ENCODE results near the gene CLDN10. TPM values are rescaled to one million over a fixed set of nuclear protein-coding genes. Genes with fewer than 3 reads are reported as not detected.
A peak's percentile ranks its signal among the peaks of the same experiment; 100 is the strongest.

Gene CLDN10, protein sequence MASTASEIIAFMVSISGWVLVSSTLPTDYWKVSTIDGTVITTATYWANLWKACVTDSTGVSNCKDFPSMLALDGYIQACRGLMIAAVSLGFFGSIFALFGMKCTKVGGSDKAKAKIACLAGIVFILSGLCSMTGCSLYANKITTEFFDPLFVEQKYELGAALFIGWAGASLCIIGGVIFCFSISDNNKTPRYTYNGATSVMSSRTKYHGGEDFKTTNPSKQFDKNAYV
- total RNA-seq (2014; rRNA removed) (not detected in 2 replicates), Bru-seq, nascent RNA (not detected), BruChase-seq, experiment 1, labeled RNA remaining after a 6-hour chase (percentile 1 among the genes with signal in this experiment), BruChase-seq, experiment 2, labeled RNA remaining after a 2-hour chase (percentile 0 among the genes with signal in this experiment)
- long read RNA-seq: 0 reads

- 0 out of 2 replicates have a peak within 1 kb of the TSS, but pooled peaks have one; percentile 5 for H3K27ac ChIP-seq (ENCODE audit: low read length)
- no peaks in the 10 kb centered on the region for H3K9me2 ChIP-seq (replicated peaks; ENCODE audit: low read length)
- no peaks in the 10 kb centered on the region for H3K9me3 ChIP-seq (ENCODE audit: low read length)
- ATAC-seq (no peak), DNase-seq (no peak)
- H3K4me2 ChIP-seq (ENCODE audit: low read length): peak within 1 kb of the TSS; percentile 76
- CTCF ChIA-PET: no interaction called here
- no peaks in the 10 kb centered on the region for H3K27me3 ChIP-seq (ENCODE audit: low read length)
- peaks cover 16% of the 10 kb centered on the region for H3K4me1 ChIP-seq (ENCODE audit: insufficient read depth, low read length)
- H3K9ac ChIP-seq (ENCODE audit: low read length): no peak within 1 kb of the TSS
- H4K20me1 ChIP-seq (ENCODE audit: low read length): no peaks in the 10 kb centered on the region
- intact Hi-C loops (cut with micrococcal nuclease): no loop called here
- POLR2A ChIA-PET (ENCODE audit: unreplicated experiment): no interaction called here
- H3K36me3 ChIP-seq (ENCODE audit: low read depth, low read length): no peaks in the 10 kb centered on the region
- H3K4me3 ChIP-seq (ENCODE audit: low read length): peak within 1 kb of the TSS; percentile 48
- H3F3A ChIP-seq (ENCODE audit: low read length, unreplicated experiment): no peaks in the 10 kb centered on the region
- no peaks in the 10 kb centered on the region for H3K79me2 ChIP-seq (ENCODE audit: low read length)
- TF ChIP-seq EZH2 (IDR thresholded peaks at IDR 0.05; ENCODE audit: low read length, unreplicated experiment): no peak
- BruUV-seq (replicated peaks): no TSS peak
- peak within 1 kb of the TSS; percentile 66 for H2AFZ ChIP-seq (ENCODE audit: low read length)
These were observed at the start of gene CLDN10 for GRCh38 chr13:95552539-95553441. Gene CLDN10 (plus strand): TSS chr13:95552720. CDS start chr13:95552754, 34 bp downstream.

GRCh38 chr13:95503662-95504061 lies 48.9 kb upstream of the CLDN10 start:
- ChIA-PET CTCF (no interaction called here), POLR2A (ENCODE audit: unreplicated experiment) (no interaction called here)
- H3K4me3 ChIP-seq (ENCODE audit: low read length): no peak overlapping the region
- H2AFZ ChIP-seq (ENCODE audit: low read length): no peak overlapping the region
- H3F3A ChIP-seq (ENCODE audit: low read length, unreplicated experiment): no peaks in the 10 kb centered on the region
- no peak overlapping the region for H3K27ac ChIP-seq (ENCODE audit: low read length)
- no peaks in the 10 kb centered on the region for H3K79me2 ChIP-seq (ENCODE audit: low read length)
- no peaks in the 10 kb centered on the region for H3K36me3 ChIP-seq (ENCODE audit: low read depth, low read length)
- ATAC-seq (no peak), DNase-seq (no peak)
- no peaks in the 10 kb centered on the region for H3K9me2 ChIP-seq (replicated peaks; ENCODE audit: low read length)
- H3K4me2 ChIP-seq (ENCODE audit: low read length): no peak overlapping the region
- H3K27me3 ChIP-seq (ENCODE audit: low read length): no peaks in the 10 kb centered on the region
- H3K4me1 ChIP-seq (ENCODE audit: insufficient read depth, low read length): no peaks in the 10 kb centered on the region
- no TSS peak for BruUV-seq (replicated peaks)
- TF ChIP-seq EZH2 (IDR thresholded peaks at IDR 0.05; ENCODE audit: low read length, unreplicated experiment): no peak
- no peak for TF ChIP-seq EZH2phosphoT487 (IDR thresholded peaks at IDR 0.05; ENCODE audit: borderline replicate concordance, low read length)
- TF ChIP-seq, protein P1, sequence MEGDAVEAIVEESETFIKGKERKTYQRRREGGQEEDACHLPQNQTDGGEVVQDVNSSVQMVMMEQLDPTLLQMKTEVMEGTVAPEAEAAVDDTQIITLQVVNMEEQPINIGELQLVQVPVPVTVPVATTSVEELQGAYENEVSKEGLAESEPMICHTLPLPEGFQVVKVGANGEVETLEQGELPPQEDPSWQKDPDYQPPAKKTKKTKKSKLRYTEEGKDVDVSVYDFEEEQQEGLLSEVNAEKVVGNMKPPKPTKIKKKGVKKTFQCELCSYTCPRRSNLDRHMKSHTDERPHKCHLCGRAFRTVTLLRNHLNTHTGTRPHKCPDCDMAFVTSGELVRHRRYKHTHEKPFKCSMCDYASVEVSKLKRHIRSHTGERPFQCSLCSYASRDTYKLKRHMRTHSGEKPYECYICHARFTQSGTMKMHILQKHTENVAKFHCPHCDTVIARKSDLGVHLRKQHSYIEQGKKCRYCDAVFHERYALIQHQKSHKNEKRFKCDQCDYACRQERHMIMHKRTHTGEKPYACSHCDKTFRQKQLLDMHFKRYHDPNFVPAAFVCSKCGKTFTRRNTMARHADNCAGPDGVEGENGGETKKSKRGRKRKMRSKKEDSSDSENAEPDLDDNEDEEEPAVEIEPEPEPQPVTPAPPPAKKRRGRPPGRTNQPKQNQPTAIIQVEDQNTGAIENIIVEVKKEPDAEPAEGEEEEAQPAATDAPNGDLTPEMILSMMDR (conservative IDR thresholded peaks at IDR 0.05; ENCODE audit: low read depth, low read length): no peak
- no peak overlapping the region for H3K9ac ChIP-seq (ENCODE audit: low read length)
- H3K9me3 ChIP-seq (ENCODE audit: low read length): no peaks in the 10 kb centered on the region
- intact Hi-C loops (cut with micrococcal nuclease): no loop called here
- H4K20me1 ChIP-seq (ENCODE audit: low read length): no peaks in the 10 kb centered on the region

DNA sequence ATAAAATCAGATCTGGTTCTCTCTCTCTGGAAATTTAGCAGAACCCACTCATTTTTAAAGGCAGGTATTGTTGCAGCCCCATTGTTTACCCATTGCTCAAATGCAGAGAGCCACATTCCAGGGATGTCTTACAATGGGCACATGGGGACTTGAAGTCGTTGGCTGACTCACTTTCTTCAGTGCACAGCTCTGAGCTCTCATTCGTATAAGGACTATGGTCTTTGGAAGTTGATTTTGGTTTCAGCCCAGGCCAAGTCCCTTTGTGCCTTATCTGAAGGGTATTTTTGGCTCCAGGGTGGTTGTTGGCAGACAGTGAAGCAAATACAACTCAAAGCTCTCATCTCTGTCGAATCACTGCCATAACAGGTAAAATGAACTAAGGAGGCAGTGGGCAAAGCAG lies 47.3 kb upstream of the CLDN10 start:
- Histone ChIP-seq H3K9me3 (ENCODE audit: low read length) (no peaks in the 10 kb centered on the region), H3K27me3 (ENCODE audit: low read length) (no peaks in the 10 kb centered on the region), H3K79me2 (ENCODE audit: low read length) (no peaks in the 10 kb centered on the region), H3K4me3 (ENCODE audit: low read length) (no peak overlapping the region), H3K9me2 (replicated peaks; ENCODE audit: low read length) (no peaks in the 10 kb centered on the region), H3K4me1 (ENCODE audit: insufficient read depth, low read length) (peaks cover 8% of the 10 kb centered on the region; the same call in 1 of the 2 replicates), H3K9ac (ENCODE audit: low read length) (no peak overlapping the region), H3K36me3 (ENCODE audit: low read depth, low read length) (no peaks in the 10 kb centered on the region), H2AFZ (ENCODE audit: low read length) (no peak overlapping the region), H3F3A (ENCODE audit: low read length, unreplicated experiment) (no peaks in the 10 kb centered on the region), H3K27ac (ENCODE audit: low read length) (no peak overlapping the region), H3K4me2 (ENCODE audit: low read length) (no peak overlapping the region), H4K20me1 (ENCODE audit: low read length) (no peaks in the 10 kb centered on the region)
- BruUV-seq (replicated peaks): no TSS peak
- ChIA-PET CTCF (no interaction called here), POLR2A (ENCODE audit: unreplicated experiment) (no interaction called here)
- intact Hi-C loops (cut with micrococcal nuclease): no loop called here
- TF ChIP-seq EZH2phosphoT487 (IDR thresholded peaks at IDR 0.05; ENCODE audit: borderline replicate concordance, low read length): no peak
- no peak for TF ChIP-seq EZH2 (IDR thresholded peaks at IDR 0.05; ENCODE audit: low read length, unreplicated experiment)
- TF ChIP-seq, protein P1 (conservative IDR thresholded peaks at IDR 0.05; ENCODE audit: low read depth, low read length): no peak
- ATAC-seq: no peak
- DNase-seq: peak; percentile 22

Data from PC-3 (cell line).